ENCODE data around the gene TMEM92.
"Not testable (repeated sequence)": the region's sequence is repeated elsewhere in the genome, so short reads cannot be mapped to it uniquely, and the experiment has no call there.

The TMEM92 gene

GRCh38 chr17:50301891-50302584 lies 27.8 kb downstream of the TMEM92 start:
- DNase-seq: no peak

GRCh38 chr17:50303051-50303450 lies 28.8 kb downstream of the TMEM92 start:
- no peak for DNase-seq

DNA sequence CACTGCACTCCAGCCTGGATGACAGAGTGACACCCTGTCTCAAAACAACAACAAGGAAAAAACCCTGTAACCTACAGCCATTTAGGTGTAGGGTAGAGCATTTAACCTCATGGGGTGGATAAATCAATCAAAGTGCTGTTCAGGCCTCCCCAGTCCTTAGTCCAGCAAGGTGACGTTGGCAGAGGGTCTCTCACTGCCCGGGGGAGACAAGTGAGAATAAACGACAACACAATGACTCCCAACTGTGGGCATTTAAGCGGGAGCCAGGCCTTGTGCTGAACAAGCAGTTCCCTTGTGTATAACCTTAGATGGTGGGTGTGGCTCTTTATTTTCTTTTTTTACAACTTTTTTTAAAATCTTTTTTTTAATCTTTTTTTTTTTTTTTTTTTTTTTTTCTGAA lies 29.3 kb downstream of the TMEM92 start:
- no peak for DNase-seq

GRCh38 chr17:50304781-50305404 lies 30.6 kb downstream of the TMEM92 start:
- DNase-seq: no peak

DNA sequence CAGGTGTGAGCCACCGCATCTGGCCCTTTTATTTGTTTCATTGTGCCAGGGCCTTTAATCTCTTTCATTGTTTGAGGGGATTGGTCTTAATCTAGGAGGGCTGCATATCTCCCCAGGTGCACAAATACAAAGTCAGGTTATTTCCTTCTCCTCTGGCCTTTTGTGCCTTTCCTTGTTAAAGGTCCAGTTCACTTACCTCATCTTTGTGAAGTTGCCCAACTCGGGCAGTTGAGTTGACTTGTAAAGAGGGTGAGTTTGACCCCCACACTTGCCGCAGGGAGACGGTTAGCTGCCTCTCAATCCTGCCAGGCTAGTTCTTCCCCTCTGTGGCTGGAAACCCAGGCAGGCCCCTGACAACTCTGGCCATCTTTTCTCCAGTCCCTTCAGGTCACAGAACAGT lies 33.4 kb downstream of the TMEM92 start:
- no peak for DNase-seq

DNA sequence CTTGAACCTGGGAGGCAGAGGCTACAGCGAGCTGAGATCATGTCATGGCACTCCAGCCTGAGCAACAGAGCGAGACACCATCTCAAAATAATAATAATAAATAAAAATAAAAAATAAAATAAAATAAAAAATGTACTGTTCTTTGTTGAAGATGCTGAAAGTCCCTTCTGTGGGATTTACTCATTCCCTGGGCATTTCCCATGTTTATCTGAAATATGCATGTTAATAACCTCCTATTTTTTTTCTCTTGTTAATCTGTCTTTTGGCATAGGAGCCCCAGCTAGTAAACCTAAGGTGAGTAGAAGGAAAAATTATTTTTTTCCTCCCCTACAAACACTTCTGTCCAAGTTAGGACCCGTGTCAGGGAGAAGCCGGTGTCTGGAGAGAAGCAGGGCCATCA lies 34.4 kb downstream of the TMEM92 start:
- no peak for DNase-seq

DNA sequence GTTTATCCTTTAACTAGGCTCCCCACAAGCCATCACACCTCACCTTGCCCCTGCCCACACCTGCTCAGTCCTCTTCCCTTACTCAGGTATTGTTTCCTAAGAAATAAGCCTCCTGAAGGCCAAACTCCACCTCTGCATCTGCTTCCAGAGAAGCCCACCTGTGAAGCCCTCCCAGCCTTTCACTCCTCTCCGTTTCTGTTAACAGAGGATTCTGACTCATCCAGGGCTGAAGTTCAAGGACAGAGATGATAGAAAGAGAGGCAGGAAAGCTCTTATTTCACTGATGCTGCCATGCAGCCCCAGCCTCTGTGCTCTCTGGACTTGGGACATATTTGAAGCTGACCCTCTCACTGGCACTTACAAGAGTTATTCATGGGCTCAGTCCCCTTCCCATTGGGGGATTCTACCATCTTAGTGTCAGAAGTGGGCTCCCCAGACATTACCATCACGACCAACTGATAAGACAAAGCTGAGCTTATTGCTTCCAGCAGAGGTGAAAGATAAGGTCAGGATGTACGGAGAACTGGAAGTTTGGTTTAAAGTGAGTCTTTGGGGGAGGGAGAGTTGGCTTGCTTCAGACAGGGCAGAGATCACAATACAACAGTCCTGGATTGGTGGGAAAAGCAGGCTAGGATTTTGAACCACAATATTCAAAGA lies 36.3 kb downstream of the TMEM92 start:
- DNase-seq: no peak

DNA sequence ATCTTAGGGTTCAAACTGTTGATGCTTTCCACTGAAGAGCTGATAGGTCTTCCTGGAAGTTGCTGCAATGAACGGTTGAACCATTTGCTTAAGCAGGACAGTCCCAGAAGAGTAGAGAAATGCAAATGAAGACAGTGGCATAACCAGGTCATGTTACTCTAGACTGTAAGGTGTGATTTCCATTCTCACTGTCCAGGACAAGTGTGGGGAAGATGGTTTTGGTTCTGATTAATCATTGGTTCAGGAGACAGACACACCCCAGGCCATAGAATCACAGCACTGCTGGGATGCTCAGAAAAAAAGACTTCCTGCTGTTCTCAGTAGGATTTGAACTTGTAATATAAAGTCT lies 36.8 kb downstream of the TMEM92 start:
- no peak for DNase-seq

DNA sequence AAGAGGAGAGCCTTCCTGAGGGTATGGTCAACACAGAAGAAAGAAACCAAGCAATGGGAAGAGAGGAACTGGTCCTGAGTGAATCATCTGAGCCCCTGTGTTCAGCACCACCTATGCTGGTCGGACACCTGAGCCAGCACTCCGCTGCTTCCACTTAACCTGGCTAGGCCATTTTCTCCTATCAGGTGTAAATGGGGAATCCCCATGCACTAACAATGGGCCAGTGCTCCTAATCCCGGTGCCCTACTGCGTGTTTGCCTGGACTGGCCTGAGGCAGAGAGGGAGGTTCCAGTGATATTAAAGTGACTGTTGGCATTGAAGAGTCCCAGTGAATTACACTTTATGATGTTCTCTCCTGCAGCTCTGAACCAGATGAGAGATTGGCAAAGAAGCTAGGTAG lies 37.2 kb downstream of the TMEM92 start:
- DNase-seq: no peak

GRCh38 chr17:50312308-50312707 lies 38.0 kb downstream of the TMEM92 start:
- no peak for DNase-seq

GRCh38 chr17:50314456-50315011 lies 40.3 kb downstream of the TMEM92 start:
- DNase-seq: no peak

GRCh38 chr17:50316016-50316587 lies 41.8 kb downstream of the TMEM92 start:
- DNase-seq: no peak

DNA sequence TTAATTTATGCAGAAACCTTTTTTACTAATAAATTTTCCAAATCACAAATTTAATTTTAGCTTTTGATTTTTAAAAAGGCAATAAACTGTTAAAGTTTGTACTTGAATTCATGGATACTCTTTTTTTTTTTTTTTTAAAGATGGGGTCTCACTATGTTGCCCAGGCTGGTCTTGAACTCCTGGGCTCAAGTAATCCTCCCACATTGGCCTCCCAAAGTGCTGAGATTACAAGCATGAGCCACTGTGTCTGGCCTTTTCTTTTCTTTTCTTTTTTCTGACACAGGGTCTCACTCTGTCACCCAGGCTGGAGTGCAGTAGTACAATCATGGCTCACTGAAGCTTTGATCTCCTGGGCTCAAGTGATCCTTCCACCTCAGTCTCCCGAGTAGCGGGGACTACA lies 42.4 kb downstream of the TMEM92 start:
- not testable (repeated sequence) for DNase-seq

DNA sequence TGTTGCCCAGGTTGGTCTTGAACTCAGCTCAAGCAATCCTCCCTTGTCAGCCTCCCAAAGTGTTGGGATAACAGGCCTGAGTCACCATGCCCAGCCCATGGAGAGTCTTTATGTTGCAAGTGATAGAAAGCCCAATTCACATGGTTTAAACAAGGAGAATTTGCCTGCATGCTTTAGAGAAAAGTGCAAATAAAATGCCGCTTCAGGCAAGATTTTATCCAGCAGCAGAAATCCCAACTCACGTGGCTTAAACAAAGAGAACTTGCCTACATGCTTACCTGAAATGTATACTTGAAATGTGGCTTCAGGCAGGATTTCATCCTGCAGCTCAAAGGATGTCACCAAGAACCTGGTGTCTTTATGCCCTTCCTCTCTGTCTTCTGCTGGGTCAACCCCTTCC lies 42.9 kb downstream of the TMEM92 start:
- no peak for DNase-seq

GRCh38 chr17:50318501-50319285 lies 44.4 kb downstream of the TMEM92 start:
- DNase-seq: no peak

- no peak for DNase-seq
Observed at GRCh38 chr17:50319306-50320004, 45.2 kb downstream of the TMEM92 start.

- DNase-seq: no peak
Observed at GRCh38 chr17:50322271-50322670, 48.0 kb downstream of the TMEM92 start.

DNA sequence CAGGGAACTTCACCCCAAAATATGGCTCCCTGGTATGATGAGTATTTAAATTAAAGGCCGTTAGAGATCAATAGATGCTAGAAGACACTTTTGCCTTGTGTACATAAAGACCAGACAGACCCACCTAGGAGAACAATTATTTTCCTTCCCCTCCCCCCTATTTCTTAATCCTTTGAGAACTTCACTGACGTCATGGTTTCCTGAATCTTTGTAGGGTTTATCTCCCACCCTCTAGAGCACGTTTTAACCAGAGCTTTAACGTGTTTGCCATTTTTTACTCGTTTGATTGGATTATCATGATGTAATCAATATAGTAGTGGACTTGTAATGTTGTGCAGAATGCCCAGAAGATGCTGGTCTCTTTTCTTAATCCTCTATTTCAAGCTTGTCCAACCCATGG lies 48.8 kb downstream of the TMEM92 start:
- no peak for DNase-seq

DNA sequence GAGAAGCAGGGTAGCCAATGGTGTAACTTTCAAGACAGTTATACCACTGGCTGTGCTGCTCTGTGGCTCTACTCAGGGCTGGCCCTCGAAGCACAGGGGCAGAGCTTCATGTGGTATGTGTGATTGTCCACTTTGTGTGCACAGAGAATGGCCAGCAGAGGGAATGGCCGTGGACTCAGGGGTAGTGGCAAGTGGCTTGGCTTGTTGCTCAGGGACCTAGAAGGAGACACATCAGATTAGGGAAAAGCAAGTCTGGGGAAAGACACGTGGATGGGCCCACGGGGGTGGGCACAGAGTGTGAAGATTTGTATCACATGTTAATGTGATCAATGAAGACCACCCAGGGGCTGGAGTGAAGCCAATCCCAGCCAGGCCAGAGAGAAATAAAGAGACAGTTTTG lies 51.6 kb downstream of the TMEM92 start:
- no peak for DNase-seq

DNA sequence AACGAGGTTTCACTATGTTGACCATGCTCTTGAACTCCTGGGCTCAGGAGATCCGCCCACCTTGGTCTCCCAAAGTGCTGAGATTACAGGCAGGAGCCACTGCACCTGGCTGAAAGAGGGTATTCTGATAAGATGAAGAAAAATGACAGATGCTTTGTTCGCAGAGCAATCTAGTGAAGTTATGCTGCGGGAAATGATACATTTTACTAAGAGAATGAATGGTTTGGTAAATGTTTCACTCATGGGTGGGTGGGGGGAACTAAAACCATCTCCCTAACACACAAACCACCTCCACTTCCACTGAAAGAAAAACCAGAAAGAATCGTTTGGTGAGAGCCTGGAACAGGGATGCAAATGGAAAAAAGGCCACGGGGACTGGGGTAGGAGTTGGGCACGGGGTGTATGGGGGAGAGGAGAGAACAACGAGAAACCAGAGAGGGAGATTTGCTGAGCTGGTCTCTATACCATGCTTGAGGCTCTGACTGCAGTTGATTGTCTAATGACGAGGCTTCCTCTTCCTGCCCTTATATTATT lies 52.6 kb downstream of the TMEM92 start:
- DNase-seq: no peak

- peak; percentile 11 to 61 for DNase-seq
Observed at GRCh38 chr17:50328363-50329325, 54.4 kb downstream of the TMEM92 start.

Data from NCI-H2081 (cell line).